HG02973 (cell line): ENCODE results near the gene TLK1.

ENCODE experiments used
- ATAC-seq: cut with Tn5 transposase; IDR thresholded peaks from one replicate; pipeline ENCODE4 v1.9.1; 2021; ENCODE audit warnings: moderate library complexity; ENCODE audit not compliant: unreplicated experiment

TLK1 gene

GRCh38 chr2:171160119-171160955 is at the start of gene TLK1:
TLK1 (minus strand) TSS chr2:171160893; CDS start chr2:171160428, 465 bp downstream.
- peak; percentile 52 for ATAC-seq

GRCh38 chr2:171210216-171210863 is 49.6 kb upstream of the TLK1 start:
- ATAC-seq: no peak

GRCh38 chr2:171208657-171209056 is 48.0 kb upstream of the TLK1 start:
- ATAC-seq: no peak

GRCh38 chr2:171206422-171207115 is 45.9 kb upstream of the TLK1 start:
- ATAC-seq: no peak

GRCh38 chr2:171205551-171205950 is 44.9 kb upstream of the TLK1 start:
- ATAC-seq: no peak

GRCh38 chr2:171201767-171202166 is 41.1 kb upstream of the TLK1 start:
- no peak for ATAC-seq

- ATAC-seq: no peak
Measured at GRCh38 chr2:171201271-171201670, 40.6 kb upstream of the TLK1 start.

GRCh38 chr2:171200469-171200868 is 39.8 kb upstream of the TLK1 start:
- no peak for ATAC-seq

GRCh38 chr2:171191021-171191420 is 30.3 kb upstream of the TLK1 start:
- ATAC-seq: no peak

- no peak for ATAC-seq
Measured at GRCh38 chr2:171187819-171188218, 27.1 kb upstream of the TLK1 start.

- ATAC-seq: no peak
Measured at GRCh38 chr2:171187177-171187576, 26.5 kb upstream of the TLK1 start.

GRCh38 chr2:171185941-171186340 is 25.2 kb upstream of the TLK1 start:
- no peak for ATAC-seq

GRCh38 chr2:171185165-171185818 is 24.6 kb upstream of the TLK1 start:
- no peak for ATAC-seq

- ATAC-seq: no peak
Measured at GRCh38 chr2:171181064-171182049, 20.7 kb upstream of the TLK1 start.

- no peak for ATAC-seq
Measured at GRCh38 chr2:171180229-171180930, 19.7 kb upstream of the TLK1 start.

- no peak for ATAC-seq
Measured at GRCh38 chr2:171178993-171179392, 18.3 kb upstream of the TLK1 start.

GRCh38 chr2:171176516-171176915 is 15.8 kb upstream of the TLK1 start:
- ATAC-seq: no peak

GRCh38 chr2:171174075-171174474 is 13.4 kb upstream of the TLK1 start:
- no peak for ATAC-seq

GRCh38 chr2:171173087-171173486 is 12.4 kb upstream of the TLK1 start:
- ATAC-seq: no peak
